Activated CD4-positive, alpha-beta T cell treated with anti-CD3 and anti-CD28 coated beads, Interleukin-10, Interleukin-2, amounts not matched to agents 100 ng/mL and 50 ng/mL, durations not matched to agents 16 hours and 8 hours (primary cell): ENCODE data around the gene RAP1GAP.
"Not testable (repeated sequence)": the region's sequence is repeated elsewhere in the genome, so short reads cannot be mapped to it uniquely, and the experiment has no call there.

Experiments
- DNase-seq: peaks from one replicate; pipeline ENCODE4 v3.0.0-alpha.2; 2020

RAP1GAP gene

GRCh38 chr1:21674957-21675356 lies 5.8 kb upstream of the RAP1GAP start:
- DNase-seq: no peak

- not testable (repeated sequence) for DNase-seq
Observed at GRCh38 chr1:21673853-21674252, 4.7 kb upstream of the RAP1GAP start.

- no peak for DNase-seq
Observed at GRCh38 chr1:21673277-21673780, 4.2 kb upstream of the RAP1GAP start.

- no peak for DNase-seq
Observed at GRCh38 chr1:21672478-21673276, 3.5 kb upstream of the RAP1GAP start.

- DNase-seq: no peak
Observed at GRCh38 chr1:21671915-21672314, 2.8 kb upstream of the RAP1GAP start.

GRCh38 chr1:21670956-21671902 lies 2.1 kb upstream of the RAP1GAP start:
- no peak for DNase-seq

- DNase-seq: no peak
Observed at GRCh38 chr1:21670059-21670881, 1.1 kb upstream of the RAP1GAP start.

GRCh38 chr1:21668951-21669257 lies 253 bp downstream of the RAP1GAP start:
- DNase-seq: no peak

GRCh38 chr1:21668232-21668950 lies 766 bp downstream of the RAP1GAP start:
- DNase-seq: no peak

- DNase-seq: no peak
Observed at GRCh38 chr1:21667348-21668231, 1.6 kb downstream of the RAP1GAP start.

- DNase-seq: no peak
Observed at GRCh38 chr1:21666576-21667320, 2.4 kb downstream of the RAP1GAP start.

- DNase-seq: no peak
Observed at GRCh38 chr1:21665711-21666575, 3.2 kb downstream of the RAP1GAP start.

- no peak for DNase-seq
Observed at GRCh38 chr1:21664806-21665588, 4.2 kb downstream of the RAP1GAP start.

- DNase-seq: no peak
Observed at GRCh38 chr1:21663951-21664805, 5.0 kb downstream of the RAP1GAP start.

GRCh38 chr1:21663248-21663950 lies 5.8 kb downstream of the RAP1GAP start:
- no peak for DNase-seq

GRCh38 chr1:21662426-21663247 lies 6.5 kb downstream of the RAP1GAP start:
- DNase-seq: no peak
